Activated CD8-positive, alpha-beta T cell treated with anti-CD3 and anti-CD28 coated beads, Interleukin-2, amount 10 ng/mL, durations not matched to agents 7 days and 5 days (primary cell): ENCODE measurements around the gene RTL9. TPM values are rescaled to one million over a fixed set of nuclear protein-coding genes. Genes with fewer than 3 reads are reported as not detected.

Source experiments
- total RNA-seq, 2 experiments: library from RNA; stranded (reverse); gene quantifications; one replicate each; pipeline ENCODE4 v1.2.3, GENCODE V29; 2021

The RTL9 gene
- total RNA-seq, 2 experiments from 2014 or later: not detected

Other genes starting within 250 kb of the RTL9 start
- gene AMMECR1, start 40.8 kb upstream of the RTL9 start, total RNA-seq: 1 to 10 TPM; 7.3 to 7.5 TPM